ENCODE data around the gene KCNQ4.

The KCNQ4 gene

GRCh38 chr1:40857737-40858136, 74.2 kb downstream of the KCNQ4 start:
- no peak overlapping the region for H3K4me3 Mint-ChIP-seq
- H3K4me1 Mint-ChIP-seq = peaks cover 11% of the 10 kb centered on the region
- DNase-seq (ENCODE audit: low spot score in 2 of 2) (no peak), ATAC-seq (no peak)
- H3K36me3 Mint-ChIP-seq = no peaks in the 10 kb centered on the region
- no peaks in the 10 kb centered on the region for H3K9me3 Mint-ChIP-seq
- no peak overlapping the region for H3K27ac Mint-ChIP-seq

- Mint-ChIP-seq H3K4me1 (peaks cover 14% of the 10 kb centered on the region), H3K9me3 (no peaks in the 10 kb centered on the region), H3K27ac (no peak overlapping the region), H3K36me3 (no peaks in the 10 kb centered on the region), H3K4me3 (no peak overlapping the region)
- DNase-seq (ENCODE audit: low spot score in 2 of 2) (no peak), ATAC-seq (no peak)
Observed at GRCh38 chr1:40858856-40859416, 75.3 kb downstream of the KCNQ4 start.

- Mint-ChIP-seq H3K9me3 (no peaks in the 10 kb centered on the region), H3K4me1 (peaks cover 14% of the 10 kb centered on the region), H3K27ac (peak overlapping the region; percentile 26), H3K4me3 (peak overlapping the region; percentile 75), H3K36me3 (no peaks in the 10 kb centered on the region)
- no peak for ATAC-seq
- no peak for DNase-seq (ENCODE audit: low spot score in 2 of 2)
Observed at GRCh38 chr1:40860706-40861223, 77.2 kb downstream of the KCNQ4 start.

- Mint-ChIP-seq H3K36me3 (no peaks in the 10 kb centered on the region), H3K4me3 (peak overlapping the region; percentile 75), H3K4me1 (peaks cover 14% of the 10 kb centered on the region), H3K27ac (peak overlapping the region; percentile 26), H3K9me3 (no peaks in the 10 kb centered on the region)
- ATAC-seq (peak; percentile 14), DNase-seq (ENCODE audit: low spot score in 2 of 2) (no peak)
Observed at GRCh38 chr1:40861224-40862003, 77.8 kb downstream of the KCNQ4 start.

- H3K4me3 Mint-ChIP-seq = peak within 1 kb of the TSS; percentile 82
- H3K36me3 Mint-ChIP-seq = no peaks in the 10 kb centered on the region
- DNase-seq (ENCODE audit: low spot score in 2 of 2) (peak; percentile 87 to 93), ATAC-seq (peak; percentile 95)
- H3K27ac Mint-ChIP-seq = peak within 1 kb of the TSS; percentile 92
- H3K4me1 Mint-ChIP-seq = peaks cover 14% of the 10 kb centered on the region
- H3K9me3 Mint-ChIP-seq = no peaks in the 10 kb centered on the region
Observed at GRCh38 chr1:40862008-40862863, 78.6 kb downstream of the KCNQ4 start, which contains the start of gene CITED4. CITED4 (minus strand) TSS chr1:40862363; CDS start chr1:40862127, 236 bp downstream.

GRCh38 chr1:40868051-40868723, 84.6 kb downstream of the KCNQ4 start:
- peak; percentile 91 for ATAC-seq
- peaks cover 11% of the 10 kb centered on the region for H3K4me1 Mint-ChIP-seq
- H3K4me3 Mint-ChIP-seq = no peak overlapping the region
- H3K36me3 Mint-ChIP-seq = no peaks in the 10 kb centered on the region
- H3K9me3 Mint-ChIP-seq = no peaks in the 10 kb centered on the region
- no peak overlapping the region for H3K27ac Mint-ChIP-seq
- no peak for DNase-seq (ENCODE audit: low spot score in 2 of 2)

- ATAC-seq (no peak), DNase-seq (ENCODE audit: low spot score in 2 of 2) (no peak)
- Mint-ChIP-seq H3K27ac (no peak overlapping the region), H3K4me1 (peaks cover 26% of the 10 kb centered on the region), H3K36me3 (no peaks in the 10 kb centered on the region), H3K9me3 (no peaks in the 10 kb centered on the region), H3K4me3 (no peak overlapping the region)
Observed at GRCh38 chr1:40870135-40870728, 86.6 kb downstream of the KCNQ4 start.

GRCh38 chr1:40872276-40872675, 88.7 kb downstream of the KCNQ4 start:
- no peak for ATAC-seq
- Mint-ChIP-seq H3K27ac (no peak overlapping the region), H3K36me3 (no peaks in the 10 kb centered on the region), H3K4me3 (no peak overlapping the region), H3K4me1 (peaks cover 44% of the 10 kb centered on the region), H3K9me3 (peaks cover 3% of the 10 kb centered on the region)
- no peak for DNase-seq (ENCODE audit: low spot score in 2 of 2)

- Mint-ChIP-seq H3K27ac (peak overlapping the region; percentile 49), H3K4me1 (peaks cover 42% of the 10 kb centered on the region), H3K36me3 (no peaks in the 10 kb centered on the region), H3K9me3 (peaks cover 3% of the 10 kb centered on the region), H3K4me3 (no peak overlapping the region)
- DNase-seq (ENCODE audit: low spot score in 2 of 2) (no peak), ATAC-seq (no peak)
Observed at GRCh38 chr1:40873863-40874472, 90.4 kb downstream of the KCNQ4 start.

GRCh38 chr1:40876436-40876761, 92.8 kb downstream of the KCNQ4 start:
- no peak for ATAC-seq
- DNase-seq (ENCODE audit: low spot score in 2 of 2) = no peak
- Mint-ChIP-seq H3K4me3 (no peak overlapping the region), H3K36me3 (no peaks in the 10 kb centered on the region), H3K9me3 (peaks cover 3% of the 10 kb centered on the region), H3K4me1 (peaks cover 41% of the 10 kb centered on the region), H3K27ac (no peak overlapping the region)

GRCh38 chr1:40876891-40877290, 93.3 kb downstream of the KCNQ4 start:
- no peak overlapping the region for H3K4me3 Mint-ChIP-seq

GRCh38 chr1:40877698-40878097, 94.1 kb downstream of the KCNQ4 start:
- no peak for ATAC-seq
- H3K9me3 Mint-ChIP-seq = peaks cover 3% of the 10 kb centered on the region
- DNase-seq (ENCODE audit: low spot score in 2 of 2) = no peak
- H3K27ac Mint-ChIP-seq = peak overlapping the region; percentile 61
- H3K4me1 Mint-ChIP-seq = peaks cover 41% of the 10 kb centered on the region
- H3K4me3 Mint-ChIP-seq = no peak overlapping the region
- H3K36me3 Mint-ChIP-seq = no peaks in the 10 kb centered on the region

More at GRCh38 chr1:40876891-40877290, 93.3 kb downstream of the KCNQ4 start:
- ATAC-seq = no peak
- Mint-ChIP-seq H3K4me1 (peaks cover 41% of the 10 kb centered on the region), H3K36me3 (no peaks in the 10 kb centered on the region), H3K27ac (peak overlapping the region; percentile 61), H3K9me3 (peaks cover 3% of the 10 kb centered on the region)
- DNase-seq (ENCODE audit: low spot score in 2 of 2) = no peak

- no peak overlapping the region for H3K27ac Mint-ChIP-seq
- DNase-seq (ENCODE audit: low spot score in 2 of 2) (no peak), ATAC-seq (no peak)
- H3K9me3 Mint-ChIP-seq = peaks cover 3% of the 10 kb centered on the region
- H3K4me3 Mint-ChIP-seq = no peak overlapping the region
- H3K36me3 Mint-ChIP-seq = no peaks in the 10 kb centered on the region
- peaks cover 36% of the 10 kb centered on the region for H3K4me1 Mint-ChIP-seq
Observed at GRCh38 chr1:40878906-40879305, 95.3 kb downstream of the KCNQ4 start.

GRCh38 chr1:40879482-40880175, 96.0 kb downstream of the KCNQ4 start:
- H3K4me1 Mint-ChIP-seq = peaks cover 36% of the 10 kb centered on the region
- H3K4me3 Mint-ChIP-seq = no peak overlapping the region
- no peak overlapping the region for H3K27ac Mint-ChIP-seq
- DNase-seq (ENCODE audit: low spot score in 2 of 2) (no peak), ATAC-seq (no peak)
- no peaks in the 10 kb centered on the region for H3K36me3 Mint-ChIP-seq
- H3K9me3 Mint-ChIP-seq = peaks cover 3% of the 10 kb centered on the region
